HL-60 (cell line): ENCODE results near the gene SLC7A1.

Experiments used
- CTCF ChIP-seq: IDR thresholded peaks from one replicate; pipeline ENCODE4 v1.5.1; 2011; ENCODE audit warnings: low read length, control low read depth, inconsistent platforms; ENCODE audit not compliant: insufficient read depth
- GABPA ChIP-seq: IDR thresholded peaks from 2 replicates; pipeline ENCODE4 v1.6.1; 2012; ENCODE audit warnings: low read depth
- POLR2AphosphoS5 ChIP-seq: IDR thresholded peaks from 2 replicates; pipeline ENCODE4 v1.6.1; 2012; ENCODE audit warnings: low read depth
- REST ChIP-seq: IDR thresholded peaks from 2 replicates; pipeline ENCODE4 v1.6.1; 2012; ENCODE audit warnings: low read depth; ENCODE audit not compliant: insufficient replicate concordance

DNA sequence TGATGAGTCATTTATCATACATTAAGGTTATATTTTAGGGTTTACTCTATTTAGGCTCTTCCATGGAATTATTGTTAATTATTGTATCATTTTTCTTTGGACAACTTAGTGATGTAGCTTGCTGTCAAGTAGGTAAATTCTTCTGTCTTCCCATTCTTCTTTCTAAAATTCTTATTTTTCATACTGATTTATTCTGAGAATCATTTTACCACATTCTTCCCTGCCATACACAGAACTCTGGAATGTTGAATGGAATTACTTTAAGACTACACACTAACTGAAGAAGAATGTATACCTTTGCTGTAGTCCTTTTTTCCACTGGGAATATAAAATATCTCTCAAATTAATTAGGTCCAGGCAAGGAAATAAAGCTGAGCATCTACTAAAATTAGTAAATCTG lies 24.5 kb upstream of the SLC7A1 start:
- no peak for TF ChIP-seq CTCF
- TF ChIP-seq POLR2AphosphoS5 = no peak
- TF ChIP-seq REST = no peak
- no peak for TF ChIP-seq GABPA
